Stimulated activated CD8-positive, alpha-beta memory T cell treated with anti-CD3 and anti-CD28 coated beads, Interleukin-12 subunit alpha, Interleukin-12 subunit beta, amount 100 ng/mL, for 24 hours (primary cell): Measurements from ENCODE around the gene OR13C4.
"Not testable (repeated sequence)": the region's sequence is repeated elsewhere in the genome, so short reads cannot be mapped to it uniquely, and the experiment has no call there.

ENCODE experiments used
- DNase-seq: peaks from one replicate; pipeline ENCODE4 v3.0.0-alpha.2; 2020; ENCODE audit errors: extremely low read depth

Gene OR13C4

GRCh38 chr9:104527109-104527508 is at the start of gene OR13C4:
Gene OR13C4, minus strand, starts transcription at chr9:104527209. Its CDS starts 0 bp downstream, at chr9:104527209.
- no peak for DNase-seq

- DNase-seq: no peak
Observed at GRCh38 chr9:104575456-104575855, 48.4 kb upstream of the OR13C4 start.

- DNase-seq: no peak
Observed at GRCh38 chr9:104572612-104573011, 45.6 kb upstream of the OR13C4 start.

- no peak for DNase-seq
Observed at GRCh38 chr9:104568868-104569267, 41.9 kb upstream of the OR13C4 start, which contains the start of gene OR13C8. Gene OR13C8, plus strand, starts transcription at chr9:104569168. Its CDS starts 0 bp downstream, at chr9:104569168.

GRCh38 chr9:104564358-104564757 is 37.3 kb upstream of the OR13C4 start:
- DNase-seq: no peak

- no peak for DNase-seq
Observed at GRCh38 chr9:104556830-104557634, 30.0 kb upstream of the OR13C4 start.

- DNase-seq: no peak
Observed at GRCh38 chr9:104555521-104555920, 28.5 kb upstream of the OR13C4 start.

- no peak for DNase-seq
Observed at GRCh38 chr9:104553261-104553660, 26.3 kb upstream of the OR13C4 start.

GRCh38 chr9:104544644-104545043 is 17.6 kb upstream of the OR13C4 start:
- DNase-seq: no peak

GRCh38 chr9:104539275-104539674 is 12.3 kb upstream of the OR13C4 start:
- DNase-seq: no peak

GRCh38 chr9:104536756-104537155 is 9.7 kb upstream of the OR13C4 start, which contains the start of gene OR13C3:
Gene OR13C3, minus strand, starts transcription at chr9:104536856. Its CDS starts 133 bp downstream, at chr9:104536723.
- no peak for DNase-seq

GRCh38 chr9:104520241-104520640 is 6.8 kb downstream of the OR13C4 start:
- not testable (repeated sequence) for DNase-seq

- no peak for DNase-seq
Observed at GRCh38 chr9:104514901-104515300, 12.1 kb downstream of the OR13C4 start.

GRCh38 chr9:104506565-104506964 is 20.4 kb downstream of the OR13C4 start:
- no peak for DNase-seq

GRCh38 chr9:104503963-104504362 is 23.0 kb downstream of the OR13C4 start, which contains the start of gene OR13F1:
Gene OR13F1, plus strand, starts transcription at chr9:104504263. Its CDS starts 0 bp downstream, at chr9:104504263.
- DNase-seq: no peak

GRCh38 chr9:104503440-104503839 is 23.6 kb downstream of the OR13C4 start:
- no peak for DNase-seq

- DNase-seq: no peak
Observed at GRCh38 chr9:104494808-104495207, 32.2 kb downstream of the OR13C4 start.

GRCh38 chr9:104485014-104485413 is 42.0 kb downstream of the OR13C4 start:
- DNase-seq: no peak

GRCh38 chr9:104482921-104483570 is 44.0 kb downstream of the OR13C4 start:
- no peak for DNase-seq
